BLaER1 treated with 17β-estradiol and CSF1 and Interleukin-3, amounts not matched to agents 10 nM and 100 nM (cell line): Measurements from ENCODE around the gene UBAC2.

ENCODE experiments used
- H3K27ac ChIP-seq, 11 experiments: shearing (Covaris generic); formaldehyde crosslinking; 2 replicates each; pipeline ENCODE4 v1.8.1; 2022
- H3K27me3 ChIP-seq, 11 experiments: shearing (Covaris generic); formaldehyde crosslinking; 2 replicates each; pipeline ENCODE4 v1.8.1; 2022
- H3K36me3 ChIP-seq, 11 experiments: shearing (Covaris generic); formaldehyde crosslinking; 2 replicates each; pipeline ENCODE4 v1.8.1; 2022
- H3K4me1 ChIP-seq, 10 experiments: shearing (Covaris generic); formaldehyde crosslinking; 2 replicates each; pipeline ENCODE4 v1.8.1; 2022
- H3K4me2 ChIP-seq, 11 experiments: shearing (Covaris generic); formaldehyde crosslinking; 2 replicates each; pipeline ENCODE4 v1.8.1; 2022
- H3K4me3 ChIP-seq, 10 experiments: shearing (Covaris generic); formaldehyde crosslinking; 2 replicates each; pipeline ENCODE4 v1.8.1; 2022
- H3K9ac ChIP-seq, 11 experiments: shearing (Covaris generic); formaldehyde crosslinking; 2 replicates each; pipeline ENCODE4 v1.8.1; 2022
- H3K9me3 ChIP-seq, 11 experiments: shearing (Covaris generic); formaldehyde crosslinking; replicated peaks in 1 of 11; 2 replicates each; pipeline ENCODE4 v1.8.1; 2022
- H4K20me1 ChIP-seq, 11 experiments: shearing (Covaris generic); formaldehyde crosslinking; 2 replicates each; pipeline ENCODE4 v1.8.1; 2022
- Cebpa-rat ChIP-seq, 11 experiments: shearing (Covaris generic); IDR thresholded peaks; 2 replicates each; pipeline ENCODE4 v1.8.1; 2022

Gene UBAC2

GRCh38 chr13:99316657-99317256, 116.1 kb downstream of the UBAC2 start:
- peak overlapping the region in 9 of 11 experiments; percentile 31 to 98 (median 93); a peak in 18 of 22 replicates for H3K27ac ChIP-seq

GRCh38 chr13:99320693-99321481, 120.2 kb downstream of the UBAC2 start:
- Histone ChIP-seq H3K27ac (peak overlapping the region; percentile 75 to 98 (median 93)), H3K9me3 (no peaks in the 10 kb centered on the region), H3K27me3 (no peaks in the 10 kb centered on the region), H3K36me3 (peaks cover 26 to 79% (median 63%) of the 10 kb centered on the region in 11 experiments; a peak in 21 of 22 replicates), H3K9ac (peak overlapping the region; percentile 26 to 80 (median 75); a peak in 20 of 22 replicates), H3K4me2 (peak overlapping the region; percentile 29 to 93 (median 77); a peak in 21 of 22 replicates), H4K20me1 (no peaks in the 10 kb centered on the region), H3K4me1 (peaks cover 25 to 99% (median 89%) of the 10 kb centered on the region in 10 experiments), H3K4me3 (peak overlapping the region in 2 of 10 experiments; percentile 3 to 29; a peak in 4 of 20 replicates)
- peak in 4 of 11 experiments; percentile 53 to 93 (median 75); a peak in 8 of 22 replicates for TF ChIP-seq Cebpa-rat (IDR thresholded peaks at IDR 0.05)

More at GRCh38 chr13:99316657-99317256, 116.1 kb downstream of the UBAC2 start:
- no peaks in the 10 kb centered on the region for H3K27me3 ChIP-seq
- peaks cover 0 to 8% (median 0%) of the 10 kb centered on the region in 11 experiments; a peak in 2 of 22 replicates for H4K20me1 ChIP-seq
- peak overlapping the region in 7 of 11 experiments; percentile 29 to 87 (median 80); a peak in 13 of 22 replicates for H3K4me2 ChIP-seq
- peak overlapping the region in 3 of 11 experiments; percentile 7 to 38 (median 14); a peak in 6 of 22 replicates for H3K9ac ChIP-seq
- H3K9me3 ChIP-seq, result peaks cover 0 to 6% (median 0%) of the 10 kb centered on the region in 11 experiments; a peak in 2 of 22 replicates
- H3K4me3 ChIP-seq, result 0 out of 20 replicates have a peak overlapping the region, but pooled peaks of 1 of the 10 experiments have one; percentile 1
- H3K36me3 ChIP-seq, result peaks cover 34 to 69% (median 50%) of the 10 kb centered on the region in 11 experiments
- H3K4me1 ChIP-seq, result peaks cover 21 to 99% (median 85%) of the 10 kb centered on the region in 10 experiments
- TF ChIP-seq Cebpa-rat (IDR thresholded peaks at IDR 0.05), result no peak

GRCh38 chr13:99321709-99322108, 121.1 kb downstream of the UBAC2 start:
- H3K9ac ChIP-seq, result peak overlapping the region in 10 of 11 experiments; percentile 64 to 80 (median 76); a peak in 18 of 22 replicates
- H3K9me3 ChIP-seq, result no peaks in the 10 kb centered on the region
- H3K27me3 ChIP-seq, result no peaks in the 10 kb centered on the region
- peak overlapping the region; percentile 75 to 98 (median 93) for H3K27ac ChIP-seq
- no peak for TF ChIP-seq Cebpa-rat (IDR thresholded peaks at IDR 0.05)
- H3K4me2 ChIP-seq, result peak overlapping the region in 10 of 11 experiments; percentile 6 to 93 (median 79); a peak in 18 of 22 replicates
- H3K4me1 ChIP-seq, result peaks cover 25 to 96% (median 84%) of the 10 kb centered on the region in 10 experiments
- H3K4me3 ChIP-seq, result peak overlapping the region in 1 of 10 experiments; percentile 29; a peak in 2 of 20 replicates
- H3K36me3 ChIP-seq, result peaks cover 21 to 76% (median 63%) of the 10 kb centered on the region in 11 experiments; a peak in 21 of 22 replicates
- H4K20me1 ChIP-seq, result no peaks in the 10 kb centered on the region

GRCh38 chr13:99322297-99323103, 121.8 kb downstream of the UBAC2 start:
- no peaks in the 10 kb centered on the region for H3K9me3 ChIP-seq
- H3K4me1 ChIP-seq, result peaks cover 25 to 89% (median 76%) of the 10 kb centered on the region in 10 experiments
- peak overlapping the region in 10 of 11 experiments; percentile 29 to 80 (median 76); a peak in 20 of 22 replicates for H3K9ac ChIP-seq
- peak overlapping the region in 10 of 11 experiments; percentile 6 to 93 (median 79); a peak in 19 of 22 replicates for H3K4me2 ChIP-seq
- no peaks in the 10 kb centered on the region for H4K20me1 ChIP-seq
- H3K27me3 ChIP-seq, result no peaks in the 10 kb centered on the region
- peak overlapping the region in 3 of 10 experiments; percentile 1 to 7 (median 6); a peak in 1 of 20 replicates for H3K4me3 ChIP-seq
- H3K36me3 ChIP-seq, result peaks cover 18 to 78% (median 63%) of the 10 kb centered on the region in 11 experiments; a peak in 21 of 22 replicates
- peak overlapping the region; percentile 48 to 98 (median 93) for H3K27ac ChIP-seq
- no peak for TF ChIP-seq Cebpa-rat (IDR thresholded peaks at IDR 0.05)

- Histone ChIP-seq H3K4me1 (peaks cover 25 to 82% (median 70%) of the 10 kb centered on the region in 10 experiments), H3K9me3 (peaks cover 0 to 3% (median 0%) of the 10 kb centered on the region in 11 experiments; a peak in 1 of 22 replicates), H3K4me3 (no peak overlapping the region), H4K20me1 (no peaks in the 10 kb centered on the region; a peak in 1 of 22 replicates), H3K27ac (peak overlapping the region in 10 of 11 experiments; percentile 82 to 98 (median 93); a peak in 18 of 22 replicates), H3K27me3 (no peaks in the 10 kb centered on the region), H3K9ac (peak overlapping the region in 7 of 11 experiments; percentile 72 to 80 (median 76); a peak in 10 of 22 replicates), H3K36me3 (peaks cover 21 to 80% (median 64%) of the 10 kb centered on the region in 11 experiments), H3K4me2 (peak overlapping the region in 8 of 11 experiments; percentile 74 to 93 (median 82); a peak in 16 of 22 replicates)
- TF ChIP-seq Cebpa-rat (IDR thresholded peaks at IDR 0.05), result no peak
Observed at GRCh38 chr13:99323488-99323887, 122.8 kb downstream of the UBAC2 start.

- Histone ChIP-seq H3K4me1 (peaks cover 11 to 58% (median 51%) of the 10 kb centered on the region in 10 experiments; a peak in 19 of 20 replicates), H3K27ac (peak overlapping the region in 2 of 11 experiments; percentile 32 to 39; a peak in 1 of 22 replicates), H4K20me1 (no peaks in the 10 kb centered on the region; a peak in 1 of 22 replicates), H3K9ac (no peak overlapping the region), H3K4me3 (no peak overlapping the region), H3K36me3 (peaks cover 36 to 85% (median 77%) of the 10 kb centered on the region in 11 experiments), H3K4me2 (peak overlapping the region in 7 of 11 experiments; percentile 13 to 93 (median 76); a peak in 12 of 22 replicates), H3K9me3 (peaks cover 0 to 5% (median 0%) of the 10 kb centered on the region in 11 experiments; a peak in 2 of 22 replicates), H3K27me3 (no peaks in the 10 kb centered on the region)
- TF ChIP-seq Cebpa-rat (IDR thresholded peaks at IDR 0.05), result no peak
Observed at GRCh38 chr13:99326012-99326411, 125.4 kb downstream of the UBAC2 start.

GRCh38 chr13:99327126-99327525, 126.5 kb downstream of the UBAC2 start:
- H3K9ac ChIP-seq, result no peak overlapping the region
- H4K20me1 ChIP-seq, result no peaks in the 10 kb centered on the region; a peak in 1 of 22 replicates
- no peak overlapping the region for H3K4me3 ChIP-seq
- no peak for TF ChIP-seq Cebpa-rat (IDR thresholded peaks at IDR 0.05)
- no peak overlapping the region for H3K4me2 ChIP-seq
- H3K27ac ChIP-seq, result peak overlapping the region in 1 of 11 experiments; percentile 6; a peak in 2 of 22 replicates
- H3K4me1 ChIP-seq, result peaks cover 13 to 54% (median 48%) of the 10 kb centered on the region in 10 experiments
- peaks cover 0 to 5% (median 0%) of the 10 kb centered on the region in 11 experiments; a peak in 2 of 22 replicates for H3K9me3 ChIP-seq
- H3K27me3 ChIP-seq, result no peaks in the 10 kb centered on the region
- H3K36me3 ChIP-seq, result peaks cover 43 to 92% (median 78%) of the 10 kb centered on the region in 11 experiments
